B cell (primary cell): Measurements from ENCODE around the gene ARHGEF19. TPM values are rescaled to one million over a fixed set of nuclear protein-coding genes. Genes with fewer than 3 reads are reported as not detected.

Source experiments
- ATAC-seq: fragments of 200-7000 bp; cut with Tn5 transposase; one replicate; pipeline ENCODE4 v1.10.0; 2021; ENCODE audit warnings: low read depth, mild to moderate bottlenecking, moderate number of reproducible peaks, moderate library complexity
- CTCF ChIA-PET: fragments of 350-600 bp; sonication (Branson Sonifier 250); formaldehyde crosslinking; loops from one replicate; lab custom pipeline; 2021; ENCODE audit warnings: antibody characterized with exemption, inconsistent platforms; lab: Charles Lee
- POLR2A ChIA-PET: fragments of 350-600 bp; sonication (Branson Sonifier 250); formaldehyde crosslinking; loops from one replicate; lab custom pipeline; 2021; ENCODE audit warnings: antibody characterized with exemption; lab: Charles Lee
- DNase-seq: peaks from one replicate; pipeline ENCODE4 v3.0.0; 2013
- H2AFZ ChIP-seq: 2 replicates; pipeline ENCODE4 v1.6.1; 2012; ENCODE audit warnings: mild to moderate bottlenecking, low read depth, low read length; ENCODE audit not compliant: insufficient read depth, poor library complexity, severe bottlenecking
- H3K27ac ChIP-seq, 2 donors: 1 replicate in 1 of 2; 2 replicates in 1 of 2; pipeline ENCODE4 v1.5.1; 2012 to 2013; ENCODE audit warnings: low read length in 2 of 2, mild to moderate bottlenecking in 2 of 2, moderate library complexity in 1 of 2
- H3K27me3 ChIP-seq, 4 experiments: fragments of 200-600 bp in 1 of 4; sonication (generic) in 1 of 4; replicated peaks in 1 of 4; 1 replicate in 2 of 4; 2 replicates in 2 of 4; pipeline versions ENCODE4 v1.6.1 to v1.7.0; 2013 to 2016; ENCODE audit warnings: low read length in 3 of 4, mild to moderate bottlenecking in 2 of 4, mixed read lengths in 1 of 4, moderate library complexity in 1 of 4; ENCODE audit not compliant: insufficient read depth in 4 of 4, control insufficient read depth in 3 of 4; ENCODE audit errors: control extremely low read depth in 1 of 4
- H3K36me3 ChIP-seq, 2 experiments: replicated peaks in 1 of 2; 1 replicate in 1 of 2; 2 replicates in 1 of 2; pipeline versions ENCODE4 v1.6.1 to v1.7.1; 2013; ENCODE audit warnings: low read length in 1 of 2; ENCODE audit not compliant: insufficient read depth in 2 of 2, control insufficient read depth in 1 of 2; ENCODE audit errors: control extremely low read depth in 1 of 2, extremely low read depth in 1 of 2
- H3K4me1 ChIP-seq, 2 donors: fragments of 200-600 bp in 1 of 2; sonication (generic) in 1 of 2; 1 replicate in 1 of 2; 2 replicates in 1 of 2; pipeline versions ENCODE4 v1.5.1 to v1.6.1; 2013 to 2017; ENCODE audit warnings: low read length in 2 of 2; ENCODE audit not compliant: control insufficient read depth in 2 of 2, insufficient read depth in 2 of 2
- H3K4me2 ChIP-seq: replicated peaks from 2 replicates; pipeline ENCODE3; 2012; ENCODE audit warnings: mild to moderate bottlenecking, low read depth, low read length; ENCODE audit not compliant: poor library complexity, severe bottlenecking
- H3K4me3 ChIP-seq, 5 experiments: fragments of 200-600 bp in 1 of 5; sonication (generic) in 1 of 5; 1 replicate in 3 of 5; 2 replicates in 2 of 5; pipeline versions ENCODE4 v1.5.1 to v1.7.0; 2011 to 2016; ENCODE audit warnings: low read length in 4 of 5, mild to moderate bottlenecking in 4 of 5, low read depth in 2 of 5, control low read depth in 1 of 5, moderate library complexity in 1 of 5; ENCODE audit not compliant: insufficient read depth in 1 of 5; ENCODE audit errors: control extremely low read depth in 1 of 5, extremely low read depth in 1 of 5
- H3K79me2 ChIP-seq: fragments of 200-600 bp; sonication (generic); one replicate; pipeline ENCODE4 v1.6.0; 2016; ENCODE audit warnings: low read length; ENCODE audit not compliant: control insufficient read depth, insufficient read depth
- H3K9ac ChIP-seq: fragments of 200-600 bp; sonication (generic); 2 replicates; pipeline ENCODE4 v1.6.1; 2017; ENCODE audit warnings: mild to moderate bottlenecking, low read length, moderate library complexity
- H3K9me3 ChIP-seq, 3 donors: one replicate each; pipeline versions ENCODE4 v1.6.1 to v1.7.1; 2013; ENCODE audit warnings: low read length in 2 of 3; ENCODE audit not compliant: control insufficient read depth in 2 of 3, insufficient read depth in 1 of 3; ENCODE audit errors: control extremely low read depth in 1 of 3
- H4K20me1 ChIP-seq: 2 replicates; pipeline ENCODE4 v1.6.0; 2012; ENCODE audit warnings: mild to moderate bottlenecking, low read length; ENCODE audit not compliant: insufficient read depth, control insufficient read depth, poor library complexity, severe bottlenecking
- H3K27ac Mint-ChIP-seq: one replicate; pipeline ENCODE4 v1.8.0; 2021; ENCODE audit warnings: mixed read lengths
- H3K27me3 Mint-ChIP-seq: one replicate; pipeline ENCODE4 v1.8.0; 2021; ENCODE audit warnings: mixed read lengths
- H3K4me1 Mint-ChIP-seq: one replicate; pipeline ENCODE4 v1.8.0; 2021; ENCODE audit warnings: mixed read lengths
- H3K4me3 Mint-ChIP-seq: one replicate; pipeline ENCODE4 v1.8.0; 2021; ENCODE audit warnings: mixed read lengths
- H3K9me3 Mint-ChIP-seq: one replicate; pipeline ENCODE4 v1.8.0; 2022; ENCODE audit warnings: mixed read lengths; ENCODE audit not compliant: insufficient read depth
- CTCF ChIP-seq: fragments of 200-600 bp; IDR thresholded peaks from one replicate; pipeline ENCODE4 v1.8.0; 2022; ENCODE audit warnings: antibody characterized with exemption, mild to moderate bottlenecking
- EZH2 ChIP-seq: IDR thresholded peaks from 2 replicates; pipeline ENCODE4 v1.6.1; 2012; ENCODE audit warnings: borderline replicate concordance, low read depth, mild to moderate bottlenecking, moderate library complexity, low read length; ENCODE audit not compliant: insufficient read depth, poor library complexity, severe bottlenecking
- WGBS: methylation state at CpG from one replicate; pipeline ENCODE4 v1.1.5; 2013; ENCODE audit warnings: missing lambda C conversion rate; ENCODE audit not compliant: insufficient coverage; 5-methylcytosine and 5-hydroxymethylcytosine counted together
- intact Hi-C: fragments of 100-400 bp; cut with micrococcal nuclease; formaldehyde crosslinking; loops from one replicate; pipeline ENCODE4 v1.10.0; 2022
- polyA plus RNA-seq: library from polyadenylated mRNA; depleted of rRNA; stranded (reverse); fragments of >200 nt; gene quantifications from 2 replicates; pipeline ENCODE4 v1.2.3, GENCODE V29; 2012
- total RNA-seq, 2 donors: library from RNA; stranded (reverse); fragments of 120-200 nt in 1 of 2; gene quantifications; 1 replicate in 1 of 2; 2 replicates in 1 of 2; pipeline versions ENCODE4 v1.2.3 to v1.2.4, GENCODE V29; 2013 to 2022

ARHGEF19 gene
- total and polyA plus RNA-seq, 2 donors (not counting 1 experiment from before 2014, with no cell fraction given): 13.9 to 20.9 TPM

GRCh38 chr1:16213013-16213412, 561 bp upstream of the ARHGEF19 start:
- Mint-ChIP-seq H3K4me3 (no peak overlapping the region), H3K4me1 (peaks cover 17% of the 10 kb centered on the region), H3K9me3 (no peaks in the 10 kb centered on the region), H3K27me3 (peaks cover 2% of the 10 kb centered on the region), H3K27ac (no peak overlapping the region)
- ATAC-seq (no peak), DNase-seq (no peak)
- no peaks in the 10 kb centered on the region for H4K20me1 ChIP-seq
- intact Hi-C loops: no loop called here
- no peak overlapping the region for H3K4me3 ChIP-seq
- peaks cover 0 to 3% (median 0%) of the 10 kb centered on the region in 4 experiments for H3K27me3 ChIP-seq
- no peaks in the 10 kb centered on the region for H3K79me2 ChIP-seq
- POLR2A ChIA-PET: no interaction called here
- H3K36me3 ChIP-seq: no peaks in the 10 kb centered on the region
- CTCF ChIA-PET: interaction anchor here (1.0 kb wide), 1 partner anchor 23 kb away, joined by 4 read pairs; no protein-coding TSS in a partner anchor
- no peak overlapping the region for H3K9ac ChIP-seq
- no peak overlapping the region for H3K27ac ChIP-seq
- H3K9me3 ChIP-seq: peaks cover 0 to 8% (median 0%) of the 10 kb centered on the region in 3 donors
- H2AFZ ChIP-seq: no peak overlapping the region
- H3K4me2 ChIP-seq: no peak overlapping the region
- WGBS: 89% methylated on average over 3 of the region's 3 CpGs
- peaks cover 14 to 21% of the 10 kb centered on the region in 2 donors for H3K4me1 ChIP-seq
- TF ChIP-seq EZH2 (no peak), CTCF (no peak)

- DNase-seq: no peak
- no peaks in the 10 kb centered on the region for H3K9me3 Mint-ChIP-seq
- CTCF ChIA-PET: interaction anchor here (0.8 to 1.4 kb wide), 2 partner anchors 24 to 152 kb away, joined by 3 to 5 read pairs; no protein-coding TSS in a partner anchor
Observed at GRCh38 chr1:16211824-16212223, 628 bp downstream of the ARHGEF19 start.

More at GRCh38 chr1:16211824-16212223, 628 bp downstream of the ARHGEF19 start:
- no peak for TF ChIP-seq EZH2
- no peak for TF ChIP-seq CTCF
- POLR2A ChIA-PET: no interaction called here
- H3K27ac Mint-ChIP-seq: no peak overlapping the region
- no peak overlapping the region for H3K4me3 Mint-ChIP-seq
- Histone ChIP-seq H3K9me3 (peaks cover 0 to 8% (median 0%) of the 10 kb centered on the region in 3 donors), H2AFZ (no peak overlapping the region), H4K20me1 (no peaks in the 10 kb centered on the region), H3K4me3 (no peak overlapping the region), H3K36me3 (no peaks in the 10 kb centered on the region), H3K9ac (no peak overlapping the region), H3K27me3 (peaks cover 0 to 3% (median 0%) of the 10 kb centered on the region in 4 experiments), H3K27ac (no peak overlapping the region), H3K79me2 (no peaks in the 10 kb centered on the region), H3K4me1 (peaks cover 16 to 20% of the 10 kb centered on the region in 2 donors), H3K4me2 (no peak overlapping the region)
- intact Hi-C loops: no loop called here
- peaks cover 15% of the 10 kb centered on the region for H3K4me1 Mint-ChIP-seq
- no peak for ATAC-seq
- H3K27me3 Mint-ChIP-seq: peaks cover 2% of the 10 kb centered on the region
- 94% methylated on average over 4 of the region's 6 CpGs for whole genome bisulfite sequencing
